ENCODE results near the gene ZNF846.

ZNF846 gene

DNA sequence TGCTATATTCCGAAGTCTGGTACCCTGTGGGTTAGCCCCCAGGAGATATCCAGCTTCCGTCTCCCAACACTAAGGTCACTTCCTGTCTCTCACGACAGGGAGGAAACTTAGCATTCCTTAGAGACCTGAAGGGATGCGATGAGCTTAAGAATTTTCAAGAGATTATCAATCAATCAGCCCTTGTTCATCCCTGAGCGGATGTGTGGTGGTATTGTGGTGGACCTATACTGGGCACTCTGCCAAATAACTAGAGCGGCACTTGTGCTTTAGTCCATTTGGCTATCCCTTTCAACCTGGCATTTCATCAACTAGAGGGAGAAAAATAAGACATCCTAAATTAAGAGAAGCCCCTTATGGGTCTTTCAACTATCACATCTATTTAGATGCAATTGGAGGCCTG lies 62.7 kb downstream of the ZNF846 start:
- no peaks in the 10 kb centered on the region for H3K9me2 ChIP-seq (replicated peaks; ENCODE audit: control insufficient read depth, low read length)

DNA sequence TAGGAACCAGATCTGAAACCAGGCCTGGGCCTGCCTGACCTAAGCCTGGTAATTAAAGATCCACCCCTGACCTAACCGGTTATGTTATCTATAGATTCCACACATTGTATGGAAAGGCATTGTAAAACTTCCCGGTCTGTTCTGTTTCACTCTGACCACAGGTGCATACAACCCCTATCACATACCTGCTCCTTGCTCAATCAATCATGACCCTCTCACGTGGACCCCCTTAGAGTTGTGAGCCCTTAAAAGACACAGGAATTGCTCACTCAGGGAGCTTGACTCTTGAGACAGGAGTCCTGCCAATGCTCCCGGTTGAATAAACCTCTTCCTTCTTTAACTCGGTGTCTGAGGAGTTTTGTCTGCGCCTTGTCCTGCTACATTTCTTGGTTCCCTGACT lies 66.4 kb downstream of the ZNF846 start:
- Histone ChIP-seq H3K36me3 (ENCODE audit: control insufficient read depth, low read length) (no peaks in the 10 kb centered on the region), H3K9me3 (ENCODE audit: control insufficient read depth, insufficient read depth, low read length) (peaks cover 2% of the 10 kb centered on the region; the same call in 1 of the 2 replicates), H3K79me2 (ENCODE audit: control insufficient read depth, low read length) (no peaks in the 10 kb centered on the region), H3K27me3 (ENCODE audit: control insufficient read depth, low read length) (no peaks in the 10 kb centered on the region), H3K4me1 (ENCODE audit: control insufficient read depth, low read length) (no peaks in the 10 kb centered on the region), H3K27ac (ENCODE audit: low read depth, low read length) (no peak overlapping the region), H3F3A (ENCODE audit: control insufficient read depth, insufficient read depth) (no peaks in the 10 kb centered on the region), H3K4me3 (ENCODE audit: low read length) (no peak overlapping the region), H3K4me2 (ENCODE audit: low read length) (no peak overlapping the region), H4K20me1 (ENCODE audit: control insufficient read depth, insufficient read depth, low read depth, low read length) (no peaks in the 10 kb centered on the region), H3K9me2 (replicated peaks; ENCODE audit: control insufficient read depth, low read length) (no peaks in the 10 kb centered on the region)
- TF ChIP-seq, protein P1, sequence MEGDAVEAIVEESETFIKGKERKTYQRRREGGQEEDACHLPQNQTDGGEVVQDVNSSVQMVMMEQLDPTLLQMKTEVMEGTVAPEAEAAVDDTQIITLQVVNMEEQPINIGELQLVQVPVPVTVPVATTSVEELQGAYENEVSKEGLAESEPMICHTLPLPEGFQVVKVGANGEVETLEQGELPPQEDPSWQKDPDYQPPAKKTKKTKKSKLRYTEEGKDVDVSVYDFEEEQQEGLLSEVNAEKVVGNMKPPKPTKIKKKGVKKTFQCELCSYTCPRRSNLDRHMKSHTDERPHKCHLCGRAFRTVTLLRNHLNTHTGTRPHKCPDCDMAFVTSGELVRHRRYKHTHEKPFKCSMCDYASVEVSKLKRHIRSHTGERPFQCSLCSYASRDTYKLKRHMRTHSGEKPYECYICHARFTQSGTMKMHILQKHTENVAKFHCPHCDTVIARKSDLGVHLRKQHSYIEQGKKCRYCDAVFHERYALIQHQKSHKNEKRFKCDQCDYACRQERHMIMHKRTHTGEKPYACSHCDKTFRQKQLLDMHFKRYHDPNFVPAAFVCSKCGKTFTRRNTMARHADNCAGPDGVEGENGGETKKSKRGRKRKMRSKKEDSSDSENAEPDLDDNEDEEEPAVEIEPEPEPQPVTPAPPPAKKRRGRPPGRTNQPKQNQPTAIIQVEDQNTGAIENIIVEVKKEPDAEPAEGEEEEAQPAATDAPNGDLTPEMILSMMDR (IDR thresholded peaks at IDR 0.05; ENCODE audit: low read depth, low read length, poor library complexity, severe bottlenecking), result no peak
- no peak for TF ChIP-seq EZH2phosphoT487 (IDR thresholded peaks at IDR 0.05; ENCODE audit: borderline replicate concordance, low read length)

More for the DNA sequence above, 62.7 kb downstream of the ZNF846 start:
- Histone ChIP-seq H3K79me2 (ENCODE audit: control insufficient read depth, low read length) (no peaks in the 10 kb centered on the region), H3K4me2 (ENCODE audit: low read length) (no peak overlapping the region), H3K27me3 (ENCODE audit: control insufficient read depth, low read length) (no peaks in the 10 kb centered on the region), H3K27ac (ENCODE audit: low read depth, low read length) (no peak overlapping the region), H3K9me3 (ENCODE audit: control insufficient read depth, insufficient read depth, low read length) (peaks cover 5% of the 10 kb centered on the region), H3K36me3 (ENCODE audit: control insufficient read depth, low read length) (no peaks in the 10 kb centered on the region), H3K4me1 (ENCODE audit: control insufficient read depth, low read length) (no peaks in the 10 kb centered on the region), H3K4me3 (ENCODE audit: low read length) (no peak overlapping the region), H3F3A (ENCODE audit: control insufficient read depth, insufficient read depth) (no peaks in the 10 kb centered on the region), H4K20me1 (ENCODE audit: control insufficient read depth, insufficient read depth, low read depth, low read length) (no peaks in the 10 kb centered on the region)
- TF ChIP-seq EZH2phosphoT487 (IDR thresholded peaks at IDR 0.05; ENCODE audit: borderline replicate concordance, low read length), result no peak
- TF ChIP-seq, protein P1 (IDR thresholded peaks at IDR 0.05; ENCODE audit: low read depth, low read length, poor library complexity, severe bottlenecking), result no peak
